ENCODE measurements around the gene WNK1. TPM values are rescaled to one million over a fixed set of nuclear protein-coding genes. Genes with fewer than 3 reads are reported as not detected.
A peak's percentile ranks its signal among the peaks of the same experiment; 100 is the strongest.

The WNK1 gene
- total and polyA plus RNA-seq, 2 of the 8 experiments (the other 6 are each of a cell fraction or from before 2014, with no cell fraction given): 88.2 to 157 TPM

DNA sequence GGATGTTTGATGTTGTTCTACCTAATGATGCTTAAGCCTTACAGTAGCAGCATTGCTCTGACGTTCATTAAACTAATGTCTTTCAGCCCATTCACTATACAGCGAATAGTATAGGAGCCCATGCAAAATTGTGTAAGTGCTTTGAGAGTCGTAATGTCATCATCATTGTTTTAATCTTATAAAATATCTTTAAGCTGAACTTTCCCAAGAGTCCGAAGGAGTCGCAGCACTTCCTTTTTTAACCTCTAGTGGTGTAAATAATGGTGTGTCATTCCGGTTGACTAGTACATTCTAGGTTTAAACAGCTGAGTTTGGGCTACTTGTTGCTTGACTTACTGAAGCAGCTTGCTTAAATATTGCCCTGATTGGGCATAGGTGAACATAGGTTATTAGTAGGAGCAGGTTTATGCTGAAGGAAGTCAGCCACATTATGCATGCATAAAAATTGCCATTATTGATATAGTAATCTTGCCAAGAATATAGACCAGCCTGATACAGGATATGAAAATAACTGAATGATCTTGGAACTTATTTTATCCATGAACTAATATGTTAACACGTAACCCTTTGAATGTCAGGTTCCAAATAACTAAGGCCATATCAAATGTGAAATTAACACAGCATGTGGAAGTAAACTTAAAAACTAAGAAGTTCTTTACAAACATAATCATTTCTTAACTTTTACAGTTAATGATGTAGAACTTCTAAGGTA lies 2.6 kb downstream of the WNK1 start (continued):
- TF ChIP-seq CHD7 (IDR thresholded peaks at IDR 0.05; ENCODE audit: insufficient replicate concordance, low read length) (no peak), SIN3A (conservative IDR thresholded peaks at IDR 0.05 in 1 of 2, IDR thresholded peaks at IDR 0.05 in 1 of 2; ENCODE audit: low read depth in 1 of 2, low read length in 2 of 2) (0 out of 4 replicates have a peak, but pooled peaks of 1 of the 2 experiments have one; percentile 26), RBBP5 (IDR thresholded peaks at IDR 0.05; ENCODE audit: borderline replicate concordance, low read depth, low read length) (no peak), TCF12 (IDR thresholded peaks at IDR 0.05; ENCODE audit: low read depth, low read length) (no peak)

Data from H1 (cell line).